Type B pancreatic cell (in vitro differentiated cells): ENCODE results near the gene CELF4. TPM values are rescaled to one million over a fixed set of nuclear protein-coding genes. Genes with fewer than 3 reads are reported as not detected.

ENCODE experiments used
- DNase-seq: peaks from one replicate; pipeline ENCODE4 v3.0.0; 2021; ENCODE audit warnings: mixed read lengths; ENCODE audit not compliant: unreplicated experiment; ENCODE audit errors: extremely low spot score
- H3K27ac Mint-ChIP-seq: 2 replicates; pipeline ENCODE4 v1.8.0; 2021; ENCODE audit warnings: mild to moderate bottlenecking, mixed read lengths
- H3K27me3 Mint-ChIP-seq: 2 replicates; pipeline ENCODE4 v1.8.0; 2021; ENCODE audit warnings: mixed read lengths
- H3K36me3 Mint-ChIP-seq: 2 replicates; pipeline ENCODE4 v1.8.0; 2021; ENCODE audit warnings: mixed read lengths
- H3K4me1 Mint-ChIP-seq: one replicate; pipeline ENCODE4 v1.8.0; 2021; ENCODE audit warnings: mixed read lengths; ENCODE audit not compliant: unreplicated experiment
- H3K4me3 Mint-ChIP-seq: 2 replicates; pipeline ENCODE4 v1.8.0; 2021; ENCODE audit warnings: mild to moderate bottlenecking, mixed read lengths
- H3K9me3 Mint-ChIP-seq: 2 replicates; pipeline ENCODE4 v1.8.0; 2021; ENCODE audit warnings: mixed read lengths
- total RNA-seq: library from RNA; stranded (reverse); gene quantifications from 2 replicates; pipeline ENCODE4 v1.2.1, GENCODE V29; 2021; ENCODE audit warnings: low replicate concordance
- TF ChIP-seq, protein P1 (sequence below): fragments of 200-600 bp; sonication (generic); conservative IDR thresholded peaks from 2 replicates; pipeline ENCODE4 v1.5.0; 2021; ENCODE audit warnings: antibody characterized with exemption, mild to moderate bottlenecking

The CELF4 gene
- total RNA-seq, 1 donor from 2014 or later: 9.2 TPM

DNA sequence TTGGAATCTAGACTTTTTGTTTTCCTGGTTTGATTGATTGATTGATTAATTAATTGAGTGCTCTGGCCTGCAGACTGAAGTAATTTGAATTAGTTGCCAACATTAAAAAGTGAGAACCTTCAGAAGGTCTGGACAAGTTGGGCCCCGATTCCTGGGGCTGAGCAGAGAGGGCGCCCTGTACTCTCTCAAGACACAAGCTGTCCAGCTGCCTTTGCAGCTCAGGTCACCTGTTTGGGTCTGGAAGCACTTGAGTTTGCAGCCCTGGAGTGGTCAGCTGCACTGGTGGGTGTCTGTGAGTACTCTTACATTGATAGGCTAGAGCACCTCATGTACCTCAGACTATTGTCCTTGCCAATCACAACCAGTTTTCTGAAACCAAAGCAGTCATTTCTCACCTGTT lies 22.7 kb upstream of the CELF4 start:
- DNase-seq: no peak
- no peak overlapping the region for H3K27ac Mint-ChIP-seq
- no peak overlapping the region for H3K4me3 Mint-ChIP-seq
- H3K9me3 Mint-ChIP-seq: no peaks in the 10 kb centered on the region
- H3K4me1 Mint-ChIP-seq: no peaks in the 10 kb centered on the region
- H3K27me3 Mint-ChIP-seq: peaks cover 16% of the 10 kb centered on the region
- no peaks in the 10 kb centered on the region for H3K36me3 Mint-ChIP-seq
- TF ChIP-seq, protein P1, sequence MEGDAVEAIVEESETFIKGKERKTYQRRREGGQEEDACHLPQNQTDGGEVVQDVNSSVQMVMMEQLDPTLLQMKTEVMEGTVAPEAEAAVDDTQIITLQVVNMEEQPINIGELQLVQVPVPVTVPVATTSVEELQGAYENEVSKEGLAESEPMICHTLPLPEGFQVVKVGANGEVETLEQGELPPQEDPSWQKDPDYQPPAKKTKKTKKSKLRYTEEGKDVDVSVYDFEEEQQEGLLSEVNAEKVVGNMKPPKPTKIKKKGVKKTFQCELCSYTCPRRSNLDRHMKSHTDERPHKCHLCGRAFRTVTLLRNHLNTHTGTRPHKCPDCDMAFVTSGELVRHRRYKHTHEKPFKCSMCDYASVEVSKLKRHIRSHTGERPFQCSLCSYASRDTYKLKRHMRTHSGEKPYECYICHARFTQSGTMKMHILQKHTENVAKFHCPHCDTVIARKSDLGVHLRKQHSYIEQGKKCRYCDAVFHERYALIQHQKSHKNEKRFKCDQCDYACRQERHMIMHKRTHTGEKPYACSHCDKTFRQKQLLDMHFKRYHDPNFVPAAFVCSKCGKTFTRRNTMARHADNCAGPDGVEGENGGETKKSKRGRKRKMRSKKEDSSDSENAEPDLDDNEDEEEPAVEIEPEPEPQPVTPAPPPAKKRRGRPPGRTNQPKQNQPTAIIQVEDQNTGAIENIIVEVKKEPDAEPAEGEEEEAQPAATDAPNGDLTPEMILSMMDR: no peak

DNA sequence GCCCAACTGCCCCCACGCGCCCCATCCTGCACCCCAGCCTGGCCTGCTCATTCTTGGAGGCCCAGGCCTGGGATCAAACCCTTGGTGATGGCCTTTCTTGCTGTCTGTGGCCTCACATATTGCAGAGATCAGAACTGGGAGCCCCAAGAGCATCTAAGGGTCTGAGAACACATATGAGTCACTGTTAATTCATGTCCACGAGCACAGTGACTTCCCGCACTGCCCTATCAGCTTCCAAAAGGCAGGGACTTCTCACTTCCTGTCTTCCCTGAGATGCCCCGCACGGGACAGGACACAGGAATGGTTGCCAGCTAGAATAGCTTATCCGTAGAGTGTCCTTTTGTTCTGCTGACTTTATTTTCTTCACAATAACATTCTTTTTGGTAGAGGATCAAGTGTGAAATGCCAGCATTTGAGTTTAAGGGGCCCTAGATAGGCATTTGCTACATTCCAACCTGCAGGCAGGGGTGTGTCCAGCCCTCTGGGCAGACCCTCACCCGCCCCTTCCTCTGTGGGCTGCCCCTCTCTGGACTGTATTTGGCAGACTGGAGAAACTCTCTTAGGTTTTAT lies 21.1 kb upstream of the CELF4 start:
- H3K9me3 Mint-ChIP-seq: no peaks in the 10 kb centered on the region

DNA sequence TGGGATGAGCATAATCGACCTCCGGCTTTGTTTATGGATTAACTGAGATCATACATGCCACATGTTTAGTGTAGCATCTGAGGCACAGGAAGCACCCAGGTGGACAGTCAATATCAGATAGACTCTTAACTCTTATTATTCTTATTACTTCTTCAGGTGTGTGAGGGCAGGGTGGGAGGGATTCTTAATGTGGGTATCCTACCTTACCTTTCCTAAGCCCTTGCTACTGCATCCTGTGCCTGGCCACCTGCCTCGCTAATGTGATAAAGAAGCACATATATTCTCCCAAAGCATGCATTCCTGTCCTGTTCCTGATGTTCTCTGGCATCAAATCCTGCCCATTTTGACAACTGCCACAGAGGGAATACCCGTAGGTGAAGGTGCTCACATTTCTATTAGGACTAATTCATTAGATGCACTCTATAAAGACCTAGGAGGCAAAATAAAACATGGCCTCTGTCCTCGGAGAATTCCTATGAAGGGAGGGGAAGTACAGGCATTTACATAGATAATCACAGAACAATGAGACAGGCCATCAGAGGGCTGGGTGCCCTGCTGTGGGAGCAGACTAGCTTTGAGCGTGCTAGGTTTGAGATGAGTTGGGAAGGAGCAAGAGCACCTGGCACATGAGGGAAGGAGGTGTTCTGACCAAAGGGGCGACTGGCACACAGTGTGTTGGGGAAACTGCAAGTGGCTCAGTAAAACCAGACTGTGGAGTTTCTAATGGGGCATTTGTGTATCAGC lies 19.5 kb upstream of the CELF4 start:
- Mint-ChIP-seq H3K9me3 (no peaks in the 10 kb centered on the region), H3K27me3 (peaks cover 26% of the 10 kb centered on the region), H3K27ac (no peak overlapping the region), H3K4me1 (no peaks in the 10 kb centered on the region), H3K4me3 (no peak overlapping the region), H3K36me3 (no peaks in the 10 kb centered on the region)
- TF ChIP-seq, protein P1: no peak
- no peak for DNase-seq

More for the DNA sequence above, 21.1 kb upstream of the CELF4 start:
- TF ChIP-seq, protein P1: no peak
- H3K4me1 Mint-ChIP-seq: no peaks in the 10 kb centered on the region
- no peak for DNase-seq
- H3K36me3 Mint-ChIP-seq: no peaks in the 10 kb centered on the region
- H3K4me3 Mint-ChIP-seq: no peak overlapping the region
- H3K27me3 Mint-ChIP-seq: peaks cover 23% of the 10 kb centered on the region
- H3K27ac Mint-ChIP-seq: no peak overlapping the region

DNA sequence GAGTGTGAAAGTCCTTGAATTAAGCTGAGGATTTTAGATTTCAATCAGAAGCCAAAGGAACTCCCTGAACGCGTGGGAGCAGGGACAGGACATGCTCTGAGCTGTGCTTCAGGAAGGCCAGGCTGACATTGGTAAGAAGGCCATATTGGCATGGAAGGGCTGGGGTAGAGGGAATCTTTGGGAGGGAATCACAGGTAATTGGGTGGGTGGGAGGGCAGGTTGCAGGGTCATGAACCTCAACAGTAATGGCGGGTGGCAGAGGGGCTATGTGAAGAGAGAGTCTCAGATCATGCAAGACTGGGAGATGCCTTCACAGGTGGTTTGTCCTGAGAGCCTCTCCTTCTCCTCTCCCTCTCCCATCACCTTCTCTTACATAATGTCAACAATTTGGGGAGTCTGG lies 18.6 kb upstream of the CELF4 start:
- no peaks in the 10 kb centered on the region for H3K36me3 Mint-ChIP-seq
- no peaks in the 10 kb centered on the region for H3K4me1 Mint-ChIP-seq
- H3K27ac Mint-ChIP-seq: no peak overlapping the region

DNA sequence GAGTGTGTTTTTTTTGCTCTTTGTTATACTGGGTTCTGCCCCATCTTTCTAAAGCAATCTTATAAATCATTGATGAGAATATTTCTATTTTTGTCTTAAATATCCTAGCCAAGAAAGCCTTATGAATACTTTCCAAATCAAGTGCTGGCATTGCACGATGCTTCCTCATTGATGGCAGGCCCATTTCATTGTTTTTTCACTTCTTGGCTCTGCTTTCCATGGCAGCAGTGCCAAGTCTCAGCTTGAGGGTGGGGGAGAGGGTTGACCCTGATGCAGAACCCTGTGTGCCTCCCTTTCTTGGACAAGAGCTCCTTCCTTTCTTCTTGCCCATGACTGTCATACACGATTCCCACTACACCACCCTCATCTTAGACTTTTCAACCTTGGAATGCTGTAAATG lies 16.7 kb upstream of the CELF4 start:
- Mint-ChIP-seq H3K9me3 (no peaks in the 10 kb centered on the region), H3K27ac (no peak overlapping the region), H3K4me3 (no peak overlapping the region), H3K27me3 (peaks cover 38% of the 10 kb centered on the region), H3K4me1 (peaks cover 4% of the 10 kb centered on the region), H3K36me3 (no peaks in the 10 kb centered on the region)
- TF ChIP-seq, protein P1: no peak
- DNase-seq: no peak

More for the DNA sequence above, 18.6 kb upstream of the CELF4 start:
- no peak overlapping the region for H3K4me3 Mint-ChIP-seq
- no peak for DNase-seq
- peaks cover 33% of the 10 kb centered on the region for H3K27me3 Mint-ChIP-seq
- TF ChIP-seq, protein P1: no peak
- H3K9me3 Mint-ChIP-seq: no peaks in the 10 kb centered on the region
